ENCODE results near the gene MRI1. TPM values are rescaled to one million over a fixed set of nuclear protein-coding genes. Genes with fewer than 3 reads are reported as not detected.
"Not testable (repeated sequence)": the region's sequence is repeated elsewhere in the genome, so short reads cannot be mapped to it uniquely, and the experiment has no call there.

The MRI1 gene
- total RNA-seq, 1 donor from 2014 or later = 165 TPM

DNA sequence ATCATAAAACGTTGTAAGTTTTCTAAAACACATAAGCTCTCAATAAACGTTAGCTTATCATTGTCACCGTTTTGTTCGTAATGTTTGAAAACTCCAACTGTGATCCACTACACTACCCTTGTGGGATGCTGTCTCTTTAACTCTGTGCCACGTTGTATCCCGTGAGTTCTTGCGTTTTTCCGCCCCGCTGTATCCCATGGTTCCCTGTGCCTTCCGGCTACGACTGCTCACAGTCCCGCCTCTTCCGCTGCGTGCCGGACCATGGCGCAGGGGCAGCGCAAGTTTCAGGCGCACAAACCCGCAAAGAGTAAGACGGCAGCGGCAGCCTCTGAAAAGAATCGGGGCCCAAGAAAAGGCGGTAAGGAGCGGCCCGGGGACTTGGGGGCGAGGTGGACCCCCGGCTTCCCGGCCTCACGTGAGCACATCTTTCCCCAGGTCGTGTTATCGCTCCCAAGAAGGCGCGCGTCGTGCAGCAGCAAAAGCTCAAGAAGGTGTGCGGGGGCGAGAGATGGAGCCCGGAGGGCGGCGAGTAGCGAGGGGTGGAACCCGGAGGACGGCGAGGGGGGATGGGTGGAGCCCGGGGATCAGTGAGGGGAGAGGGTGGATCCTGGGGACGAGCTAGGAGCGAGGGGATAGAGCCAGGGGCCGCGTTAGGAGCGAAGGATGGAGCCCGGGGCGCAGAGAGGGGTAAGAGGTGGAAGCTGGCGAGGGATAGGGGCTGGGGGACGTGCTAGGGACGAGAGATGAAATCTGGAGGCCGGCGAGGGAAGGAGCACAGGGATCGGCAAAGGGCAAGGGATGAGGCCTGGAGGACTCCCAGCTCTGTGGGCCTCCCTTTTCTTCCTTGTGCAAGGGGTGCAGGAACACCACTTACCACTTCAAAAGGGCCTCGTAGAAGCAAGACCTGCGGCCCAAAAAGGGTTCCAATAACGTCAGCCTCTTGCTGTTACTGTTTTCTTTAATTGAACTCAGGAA, 10.2 kb downstream of the MRI1 start, which contains the start of gene C19orf53:
Gene C19orf53 (plus strand): TSS at position 240 of the 975 bp plus-strand sequence. CDS start 22 bp downstream, at position 262.
- peaks cover 18% of the 10 kb centered on the region for H3K4me1 Mint-ChIP-seq (ENCODE audit: unreplicated experiment)
- H3K27ac Mint-ChIP-seq (ENCODE audit: unreplicated experiment) = peak within 1 kb of the TSS; percentile 93
- TF ChIP-seq, protein P1, sequence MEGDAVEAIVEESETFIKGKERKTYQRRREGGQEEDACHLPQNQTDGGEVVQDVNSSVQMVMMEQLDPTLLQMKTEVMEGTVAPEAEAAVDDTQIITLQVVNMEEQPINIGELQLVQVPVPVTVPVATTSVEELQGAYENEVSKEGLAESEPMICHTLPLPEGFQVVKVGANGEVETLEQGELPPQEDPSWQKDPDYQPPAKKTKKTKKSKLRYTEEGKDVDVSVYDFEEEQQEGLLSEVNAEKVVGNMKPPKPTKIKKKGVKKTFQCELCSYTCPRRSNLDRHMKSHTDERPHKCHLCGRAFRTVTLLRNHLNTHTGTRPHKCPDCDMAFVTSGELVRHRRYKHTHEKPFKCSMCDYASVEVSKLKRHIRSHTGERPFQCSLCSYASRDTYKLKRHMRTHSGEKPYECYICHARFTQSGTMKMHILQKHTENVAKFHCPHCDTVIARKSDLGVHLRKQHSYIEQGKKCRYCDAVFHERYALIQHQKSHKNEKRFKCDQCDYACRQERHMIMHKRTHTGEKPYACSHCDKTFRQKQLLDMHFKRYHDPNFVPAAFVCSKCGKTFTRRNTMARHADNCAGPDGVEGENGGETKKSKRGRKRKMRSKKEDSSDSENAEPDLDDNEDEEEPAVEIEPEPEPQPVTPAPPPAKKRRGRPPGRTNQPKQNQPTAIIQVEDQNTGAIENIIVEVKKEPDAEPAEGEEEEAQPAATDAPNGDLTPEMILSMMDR (IDR thresholded peaks at IDR 0.05; ENCODE audit: unreplicated experiment) = no peak
- H3K4me3 Mint-ChIP-seq (ENCODE audit: unreplicated experiment) = peak within 1 kb of the TSS; percentile 98
- peaks cover 11% of the 10 kb centered on the region for H3K27me3 Mint-ChIP-seq (ENCODE audit: unreplicated experiment)
- peak; percentile 85 for DNase-seq (ENCODE audit: low spot score)
- H3K9me3 Mint-ChIP-seq (ENCODE audit: unreplicated experiment) = no peaks in the 10 kb centered on the region
- peaks cover 38% of the 10 kb centered on the region for H3K36me3 Mint-ChIP-seq (ENCODE audit: low read depth, unreplicated experiment)

DNA sequence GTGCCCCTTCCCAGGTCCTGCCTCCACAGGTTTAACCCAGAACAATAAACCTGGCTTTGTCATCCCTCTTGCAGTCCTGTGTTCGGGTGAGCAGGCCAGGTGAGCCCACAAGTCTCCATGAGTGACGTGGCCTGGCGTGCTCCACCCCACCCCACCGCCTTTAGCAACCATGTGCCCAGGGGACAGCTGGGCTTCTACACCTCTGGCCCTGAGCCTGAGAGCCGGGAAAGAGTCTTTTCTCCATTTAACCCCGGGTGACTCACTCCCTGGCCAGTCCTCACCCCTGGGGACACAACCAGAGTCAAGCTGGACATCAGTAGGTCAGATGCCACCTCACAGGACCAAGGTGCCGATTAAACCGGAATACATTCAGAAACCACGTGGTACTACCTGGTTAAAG, 14.1 kb downstream of the MRI1 start:
- no peak overlapping the region for H3K27ac Mint-ChIP-seq (ENCODE audit: unreplicated experiment)
- DNase-seq (ENCODE audit: low spot score) = no peak
- H3K36me3 Mint-ChIP-seq (ENCODE audit: low read depth, unreplicated experiment) = peaks cover 29% of the 10 kb centered on the region
- TF ChIP-seq, protein P1 (IDR thresholded peaks at IDR 0.05; ENCODE audit: unreplicated experiment) = no peak
- peaks cover 14% of the 10 kb centered on the region for H3K27me3 Mint-ChIP-seq (ENCODE audit: unreplicated experiment)
- peaks cover 34% of the 10 kb centered on the region for H3K4me1 Mint-ChIP-seq (ENCODE audit: unreplicated experiment)
- H3K4me3 Mint-ChIP-seq (ENCODE audit: unreplicated experiment) = peak overlapping the region; percentile 51
- H3K9me3 Mint-ChIP-seq (ENCODE audit: unreplicated experiment) = no peaks in the 10 kb centered on the region

DNA sequence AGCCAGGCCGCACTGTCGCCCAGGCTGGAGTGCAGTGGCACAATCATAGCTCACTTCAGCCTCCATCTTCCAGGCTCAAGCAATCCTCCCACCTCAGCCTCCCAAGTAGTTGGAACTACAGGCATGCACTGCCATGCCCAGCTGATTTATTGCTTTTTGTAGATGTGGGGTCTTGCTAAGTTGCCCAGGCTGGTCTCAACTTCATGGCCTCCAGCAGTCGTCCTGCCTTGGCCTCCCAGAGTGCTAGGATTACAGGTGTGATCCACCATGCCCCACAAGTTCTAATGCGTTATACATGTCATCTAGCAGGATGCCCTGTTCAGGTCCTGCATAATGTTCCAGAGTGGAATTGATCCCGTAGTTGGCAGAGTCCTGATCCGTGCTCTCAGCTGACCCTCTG, 14.5 kb downstream of the MRI1 start:
- H3K4me3 Mint-ChIP-seq (ENCODE audit: unreplicated experiment) = peak overlapping the region; percentile 63
- H3K27ac Mint-ChIP-seq (ENCODE audit: unreplicated experiment) = peak overlapping the region; percentile 70
- TF ChIP-seq, protein P1 (IDR thresholded peaks at IDR 0.05; ENCODE audit: unreplicated experiment) = no peak
- peaks cover 29% of the 10 kb centered on the region for H3K36me3 Mint-ChIP-seq (ENCODE audit: low read depth, unreplicated experiment)
- no peak for DNase-seq (ENCODE audit: low spot score)
- H3K9me3 Mint-ChIP-seq (ENCODE audit: unreplicated experiment) = no peaks in the 10 kb centered on the region
- peaks cover 37% of the 10 kb centered on the region for H3K4me1 Mint-ChIP-seq (ENCODE audit: unreplicated experiment)
- peaks cover 17% of the 10 kb centered on the region for H3K27me3 Mint-ChIP-seq (ENCODE audit: unreplicated experiment)

DNA sequence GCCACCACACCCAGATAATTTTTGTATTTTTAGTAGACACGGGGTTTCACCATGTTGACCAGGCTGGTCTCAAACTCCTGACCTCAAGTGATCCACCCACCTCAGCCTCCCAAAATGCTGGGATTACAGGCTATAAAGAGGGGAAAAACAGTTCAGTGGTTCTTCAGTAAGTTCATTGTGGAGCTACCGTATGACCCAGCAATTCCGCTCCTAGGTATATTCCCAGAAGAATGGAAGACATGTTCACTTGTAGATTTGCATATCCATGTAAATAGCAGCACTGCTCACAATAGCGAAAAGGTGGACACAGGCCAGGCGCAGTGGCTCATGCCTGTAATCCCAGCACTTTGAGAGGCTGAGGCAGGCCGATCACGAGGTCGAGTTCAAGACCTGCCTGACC, 15.5 kb downstream of the MRI1 start:
- not testable (repeated sequence) for H3K4me3 Mint-ChIP-seq (ENCODE audit: unreplicated experiment); H3K9me3 Mint-ChIP-seq (ENCODE audit: unreplicated experiment); DNase-seq (ENCODE audit: low spot score); H3K27me3 Mint-ChIP-seq (ENCODE audit: unreplicated experiment); H3K27ac Mint-ChIP-seq (ENCODE audit: unreplicated experiment)
- Mint-ChIP-seq H3K36me3 (ENCODE audit: low read depth, unreplicated experiment) (peaks cover 29% of the 10 kb centered on the region), H3K4me1 (ENCODE audit: unreplicated experiment) (peaks cover 33% of the 10 kb centered on the region)

DNA sequence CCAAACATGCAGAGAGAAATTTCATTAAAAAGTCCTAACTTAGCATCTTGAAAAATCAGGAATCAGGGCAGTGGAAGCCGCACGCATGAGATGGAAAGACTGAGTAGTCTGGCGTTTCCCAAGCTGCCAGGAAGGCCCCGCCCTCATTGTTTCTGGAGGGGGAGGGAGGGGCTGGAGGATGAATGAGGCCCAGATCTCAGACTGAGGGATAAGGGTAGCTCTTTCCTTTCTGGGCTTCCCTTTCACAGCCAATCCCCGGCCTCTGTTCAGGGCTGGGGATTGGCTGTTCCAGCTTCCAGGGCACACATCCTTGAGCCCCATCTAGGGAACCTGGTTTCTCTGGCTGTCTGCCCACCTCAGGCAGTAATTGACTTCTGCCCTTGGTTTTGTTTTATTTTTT, 17.2 kb downstream of the MRI1 start:
- no peak overlapping the region for H3K27ac Mint-ChIP-seq (ENCODE audit: unreplicated experiment)
- H3K9me3 Mint-ChIP-seq (ENCODE audit: unreplicated experiment) = no peaks in the 10 kb centered on the region
- H3K27me3 Mint-ChIP-seq (ENCODE audit: unreplicated experiment) = peaks cover 9% of the 10 kb centered on the region
- peaks cover 20% of the 10 kb centered on the region for H3K36me3 Mint-ChIP-seq (ENCODE audit: low read depth, unreplicated experiment)
- peak; percentile 61 for DNase-seq (ENCODE audit: low spot score)
- TF ChIP-seq, protein P1 (IDR thresholded peaks at IDR 0.05; ENCODE audit: unreplicated experiment) = no peak
- no peak overlapping the region for H3K4me3 Mint-ChIP-seq (ENCODE audit: unreplicated experiment)
- H3K4me1 Mint-ChIP-seq (ENCODE audit: unreplicated experiment) = peaks cover 21% of the 10 kb centered on the region

Measured in endothelial cell (in vitro differentiated cells).